Fibroblast of the aortic adventitia (primary cell): Measurements from ENCODE around the gene RASAL2. TPM values are rescaled to one million over a fixed set of nuclear protein-coding genes. Genes with fewer than 3 reads are reported as not detected.
A peak's percentile ranks its signal among the peaks of the same experiment; 100 is the strongest.
"Not testable (repeated sequence)": the region's sequence is repeated elsewhere in the genome, so short reads cannot be mapped to it uniquely, and the experiment has no call there.

Experiments
- DNase-seq: peaks from one replicate; pipeline ENCODE4 v3.0.0-alpha.2; 2010; ENCODE audit warnings: low read depth
- H3K4me3 ChIP-seq: 2 replicates; pipeline ENCODE4 v1.5.1; 2011; ENCODE audit warnings: low read depth, mild to moderate bottlenecking, control low read depth, low read length, moderate library complexity
- CTCF ChIP-seq: IDR thresholded peaks from 2 replicates; pipeline ENCODE4 v1.5.1; 2011; ENCODE audit warnings: mild to moderate bottlenecking, low read length, control low read depth, inconsistent platforms; ENCODE audit not compliant: insufficient read depth
- total RNA-seq: library from RNA; depleted of rRNA; stranded (reverse); fragments of >200 nt; gene quantifications from 2 replicates; pipeline ENCODE4 v1.2.3, GENCODE V29; 2012; ENCODE audit warnings: low replicate concordance

The RASAL2 gene
- total RNA-seq, 1 donor: 30.5 TPM

- TF ChIP-seq CTCF: no peak
- DNase-seq: no peak
- H3K4me3 ChIP-seq: no peak overlapping the region
These were observed 213.4 kb downstream of the RASAL2 start for GRCh38 chr1:178307264-178307663.

GRCh38 chr1:178308438-178308837 is 214.5 kb downstream of the RASAL2 start:
- H3K4me3 ChIP-seq: no peak overlapping the region
- TF ChIP-seq CTCF: no peak
- no peak for DNase-seq

GRCh38 chr1:178310685-178311105 is 216.8 kb downstream of the RASAL2 start:
- TF ChIP-seq CTCF: peak; percentile 69

GRCh38 chr1:178311164-178311563 is 217.3 kb downstream of the RASAL2 start:
- no peak overlapping the region for H3K4me3 ChIP-seq
- peak; percentile 53 for DNase-seq
- TF ChIP-seq CTCF: no peak

More at GRCh38 chr1:178310685-178311105, 216.8 kb downstream of the RASAL2 start:
- DNase-seq: peak; percentile 85
- no peak overlapping the region for H3K4me3 ChIP-seq

GRCh38 chr1:178320280-178320982 is 226.5 kb downstream of the RASAL2 start:
- H3K4me3 ChIP-seq, DNase-seq: not testable (repeated sequence)

GRCh38 chr1:178323067-178323466 is 229.2 kb downstream of the RASAL2 start:
- H3K4me3 ChIP-seq: no peak overlapping the region
- DNase-seq: no peak
- no peak for TF ChIP-seq CTCF

- DNase-seq: no peak
- TF ChIP-seq CTCF: no peak
These were observed 230.1 kb downstream of the RASAL2 start for GRCh38 chr1:178324003-178324402.

More at GRCh38 chr1:178324003-178324402, 230.1 kb downstream of the RASAL2 start:
- H3K4me3 ChIP-seq: no peak overlapping the region
